Gastrocnemius medialis (tissue), 4 donors: ENCODE data around the gene PRSS48. TPM values are rescaled to one million over a fixed set of nuclear protein-coding genes. Genes with fewer than 3 reads are reported as not detected.

Experiments used
- ATAC-seq, 2 donors: fragments of 150-250 bp; one replicate each; pipeline ENCODE4 v1.9.1; 2016
- DNase-seq, 2 donors: peaks; one replicate each; pipeline ENCODE4 v3.0.0-alpha.2; 2019
- H3K27ac ChIP-seq, 4 donors: fragments of 200-600 bp; sonication (generic); 1 replicate in 1 of 4; 2 replicates in 3 of 4; pipeline ENCODE4 v1.5.1; 2016 to 2018; ENCODE audit warnings: mild to moderate bottlenecking in 2 of 4, moderate library complexity in 1 of 4
- H3K27me3 ChIP-seq, 3 donors: fragments of 200-600 bp; sonication (generic) in 2 of 3; 1 replicate in 1 of 3; 2 replicates in 2 of 3; pipeline versions ENCODE4 v1.5.1 to v1.6.0; 2016 to 2019; ENCODE audit warnings: mild to moderate bottlenecking in 1 of 3, moderate library complexity in 1 of 3
- H3K36me3 ChIP-seq, 2 donors: fragments of 200-600 bp; sonication (generic) in 1 of 2; one replicate each; pipeline ENCODE4 v1.5.1; 2017 to 2018
- H3K4me1 ChIP-seq, 2 donors: fragments of 200-600 bp; sonication (generic) in 1 of 2; one replicate each; pipeline ENCODE4 v1.5.1; 2016 to 2017; ENCODE audit warnings: mild to moderate bottlenecking in 2 of 2
- H3K4me3 ChIP-seq, 4 donors: fragments of 200-600 bp; sonication (generic) in 3 of 4; 1 replicate in 1 of 4; 2 replicates in 3 of 4; pipeline ENCODE4 v1.5.1; 2016 to 2019; ENCODE audit warnings: mild to moderate bottlenecking in 2 of 4
- H3K9me3 ChIP-seq, 3 donors: fragments of 200-600 bp; sonication (generic) in 2 of 3; 1 replicate in 1 of 3; 2 replicates in 2 of 3; pipeline ENCODE4 v1.5.1; 2016 to 2019
- POLR2A ChIP-seq, 2 donors: fragments of 450-650 bp; IDR thresholded peaks; one replicate each; pipeline ENCODE4 v1.6.1; 2017; ENCODE audit warnings: antibody characterized with exemption in 2 of 2, mild to moderate bottlenecking in 2 of 2, moderate library complexity in 2 of 2
- in situ Hi-C, 4 donors: fragments of 200-750 bp; cut with MboI; loops; one replicate each; pipeline versions ENCODE4 v1.15.0 to v1.8.0; 2017; ENCODE audit warnings: low sequenced_read_pairs in 4 of 4
- intact Hi-C: fragments of 100-400 bp; cut with DNase I; formaldehyde crosslinking; loops from one replicate; pipeline ENCODE4 v1.15.1; 2023; ENCODE audit warnings: low total_unique reads
- total RNA-seq, 4 donors: library from RNA; depleted of rRNA; stranded (reverse); fragments of >200 nt; gene quantifications; one replicate each; pipeline versions ENCODE4 v1.1.0 to v1.2.3, GENCODE V29; 2016
- TF ChIP-seq, protein P1 (sequence below), 5 experiments: fragments of 450-650 bp in 3 of 5; fragments of 200-600 bp in 2 of 5; sonication (generic) in 2 of 5; IDR thresholded peaks in 4 of 5; conservative IDR thresholded peaks in 1 of 5; 1 replicate in 4 of 5; 2 replicates in 1 of 5; pipeline ENCODE4 v1.5.1; 2016 to 2019; ENCODE audit warnings: antibody characterized with exemption in 5 of 5, mild to moderate bottlenecking in 3 of 5, moderate library complexity in 3 of 5

PRSS48 gene
- total RNA-seq, 4 donors from 2014 or later = not detected

GRCh38 chr4:151340751-151341385 lies 63.9 kb downstream of the PRSS48 start:
- Histone ChIP-seq H3K27ac (no peak overlapping the region), H3K27me3 (no peaks in the 10 kb centered on the region), H3K4me3 (no peak overlapping the region), H3K9me3 (no peaks in the 10 kb centered on the region), H3K4me1 (no peaks in the 10 kb centered on the region), H3K36me3 (no peaks in the 10 kb centered on the region)
- TF ChIP-seq, protein P1, sequence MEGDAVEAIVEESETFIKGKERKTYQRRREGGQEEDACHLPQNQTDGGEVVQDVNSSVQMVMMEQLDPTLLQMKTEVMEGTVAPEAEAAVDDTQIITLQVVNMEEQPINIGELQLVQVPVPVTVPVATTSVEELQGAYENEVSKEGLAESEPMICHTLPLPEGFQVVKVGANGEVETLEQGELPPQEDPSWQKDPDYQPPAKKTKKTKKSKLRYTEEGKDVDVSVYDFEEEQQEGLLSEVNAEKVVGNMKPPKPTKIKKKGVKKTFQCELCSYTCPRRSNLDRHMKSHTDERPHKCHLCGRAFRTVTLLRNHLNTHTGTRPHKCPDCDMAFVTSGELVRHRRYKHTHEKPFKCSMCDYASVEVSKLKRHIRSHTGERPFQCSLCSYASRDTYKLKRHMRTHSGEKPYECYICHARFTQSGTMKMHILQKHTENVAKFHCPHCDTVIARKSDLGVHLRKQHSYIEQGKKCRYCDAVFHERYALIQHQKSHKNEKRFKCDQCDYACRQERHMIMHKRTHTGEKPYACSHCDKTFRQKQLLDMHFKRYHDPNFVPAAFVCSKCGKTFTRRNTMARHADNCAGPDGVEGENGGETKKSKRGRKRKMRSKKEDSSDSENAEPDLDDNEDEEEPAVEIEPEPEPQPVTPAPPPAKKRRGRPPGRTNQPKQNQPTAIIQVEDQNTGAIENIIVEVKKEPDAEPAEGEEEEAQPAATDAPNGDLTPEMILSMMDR (IDR thresholded peaks at IDR 0.05 in 4 of 5, conservative IDR thresholded peaks at IDR 0.05 in 1 of 5) = no peak
- TF ChIP-seq POLR2A (IDR thresholded peaks at IDR 0.05) = no peak
- ATAC-seq (no peak), DNase-seq (no peak)
- in situ Hi-C loops = no loop called here
- intact Hi-C loops = no loop called here

Other genes starting within 250 kb of the PRSS48 start
- 1,000 to 10,000 TPM; 1,618 to 1,974 (median 1,771) TPM for gene RPS3A, start 177.5 kb upstream of the PRSS48 start, total RNA-seq
- 10 to 100 TPM; 35.6 to 73.1 (median 50.5) TPM for gene SH3D19, start 48.4 kb downstream of the PRSS48 start, total RNA-seq
- gene FHIP1A, start 132.0 kb downstream of the PRSS48 start, total RNA-seq = 100 to 1,000 TPM in 2 of 4 donors, 10 to 100 TPM in 2; 34.7 to 143 (median 78.3) TPM